GM19099 (cell line): ENCODE measurements around the gene SLC25A1.

Experiments
- POLR2A ChIP-seq: IDR thresholded peaks from 3 replicates; pipeline ENCODE4 v1.6.1; 2011; ENCODE audit warnings: low read depth; ENCODE audit not compliant: insufficient read length; ENCODE audit errors: extremely low read depth

Gene SLC25A1

GRCh38 chr22:19167106-19167869 lies 11.2 kb downstream of the SLC25A1 start:
- TF ChIP-seq POLR2A, result no peak

- no peak for TF ChIP-seq POLR2A
These were observed 12.1 kb downstream of the SLC25A1 start for GRCh38 chr22:19166421-19166820.

GRCh38 chr22:19164425-19164824 lies 14.1 kb downstream of the SLC25A1 start:
- no peak for TF ChIP-seq POLR2A

- no peak for TF ChIP-seq POLR2A
These were observed 25.3 kb downstream of the SLC25A1 start for GRCh38 chr22:19152942-19153883.

GRCh38 chr22:19151329-19152191 lies 27.0 kb downstream of the SLC25A1 start:
- TF ChIP-seq POLR2A, result no peak

GRCh38 chr22:19150482-19151328 lies 27.8 kb downstream of the SLC25A1 start:
- TF ChIP-seq POLR2A, result no peak

- TF ChIP-seq POLR2A, result no peak
These were observed 28.5 kb downstream of the SLC25A1 start, which contains the start of gene GSC2 for GRCh38 chr22:19149991-19150390. Gene GSC2 (minus strand): TSS chr22:19150292. CDS start chr22:19150283, 9 bp downstream.

- no peak for TF ChIP-seq POLR2A
These were observed 29.3 kb downstream of the SLC25A1 start for GRCh38 chr22:19149047-19149883.

- TF ChIP-seq POLR2A, result no peak
These were observed 30.0 kb downstream of the SLC25A1 start for GRCh38 chr22:19148417-19149046.

- no peak for TF ChIP-seq POLR2A
These were observed 31.2 kb downstream of the SLC25A1 start for GRCh38 chr22:19147195-19147780.

GRCh38 chr22:19146215-19146968 lies 32.1 kb downstream of the SLC25A1 start:
- no peak for TF ChIP-seq POLR2A

- no peak for TF ChIP-seq POLR2A
These were observed 34.6 kb downstream of the SLC25A1 start for GRCh38 chr22:19143967-19144400.

GRCh38 chr22:19143212-19143611 lies 35.3 kb downstream of the SLC25A1 start:
- TF ChIP-seq POLR2A, result no peak
